Glutamatergic neuron (in vitro differentiated cells): ENCODE measurements around the gene OBP2B. TPM values are rescaled to one million over a fixed set of nuclear protein-coding genes. Genes with fewer than 3 reads are reported as not detected.
"Not testable (repeated sequence)": the region's sequence is repeated elsewhere in the genome, so short reads cannot be mapped to it uniquely, and the experiment has no call there.

Experiments
- DNase-seq: peaks from one replicate; pipeline ENCODE4 v3.0.0; 2022
- H3K27ac Mint-ChIP-seq: one replicate; pipeline ENCODE4 v1.8.0; 2020; ENCODE audit warnings: mild to moderate bottlenecking, mixed read lengths, inconsistent platforms; ENCODE audit not compliant: unreplicated experiment
- H3K27me3 Mint-ChIP-seq: one replicate; pipeline ENCODE4 v1.8.0; 2020; ENCODE audit warnings: mild to moderate bottlenecking, moderate library complexity, mixed read lengths, inconsistent platforms; ENCODE audit not compliant: unreplicated experiment
- H3K36me3 Mint-ChIP-seq: one replicate; pipeline ENCODE4 v1.8.0; 2020; ENCODE audit warnings: mild to moderate bottlenecking, mixed read lengths, inconsistent platforms; ENCODE audit not compliant: unreplicated experiment
- H3K4me1 Mint-ChIP-seq: one replicate; pipeline ENCODE4 v1.8.0; 2020; ENCODE audit warnings: mild to moderate bottlenecking, low read depth, mixed read lengths, inconsistent platforms; ENCODE audit not compliant: unreplicated experiment
- H3K4me3 Mint-ChIP-seq: one replicate; pipeline ENCODE4 v1.8.0; 2020; ENCODE audit warnings: mild to moderate bottlenecking, mixed read lengths, inconsistent platforms; ENCODE audit not compliant: unreplicated experiment
- H3K9me3 Mint-ChIP-seq: one replicate; pipeline ENCODE4 v1.8.0; 2020; ENCODE audit warnings: mild to moderate bottlenecking, moderate library complexity, mixed read lengths, inconsistent platforms; ENCODE audit not compliant: unreplicated experiment
- long read RNA-seq: library from polyadenylated mRNA; unstranded; transcript quantifications from one replicate; pipeline ENCODE4 v2.0.0, GENCODE V29; 2020; ENCODE audit not compliant: unreplicated experiment
- total RNA-seq: library from RNA; stranded (reverse); fragmentation: NEBNext Ultra II Directional; extraction: Animal tissue kit (Norgen Biotek cat#: 25700); gene quantifications from one replicate; pipeline ENCODE4 v1.2.1, GENCODE V29; 2021; ENCODE audit not compliant: unreplicated experiment
- TF ChIP-seq, protein P1 (sequence below): fragments of 200-600 bp; sonication (generic); IDR thresholded peaks from one replicate; pipeline ENCODE4 v1.5.0; 2021; ENCODE audit not compliant: partially characterized antibody, unreplicated experiment

The OBP2B gene, protein sequence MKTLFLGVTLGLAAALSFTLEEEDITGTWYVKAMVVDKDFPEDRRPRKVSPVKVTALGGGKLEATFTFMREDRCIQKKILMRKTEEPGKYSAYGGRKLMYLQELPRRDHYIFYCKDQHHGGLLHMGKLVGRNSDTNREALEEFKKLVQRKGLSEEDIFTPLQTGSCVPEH
- not detected for total RNA-seq
- long read RNA-seq, result 0 reads

DNA sequence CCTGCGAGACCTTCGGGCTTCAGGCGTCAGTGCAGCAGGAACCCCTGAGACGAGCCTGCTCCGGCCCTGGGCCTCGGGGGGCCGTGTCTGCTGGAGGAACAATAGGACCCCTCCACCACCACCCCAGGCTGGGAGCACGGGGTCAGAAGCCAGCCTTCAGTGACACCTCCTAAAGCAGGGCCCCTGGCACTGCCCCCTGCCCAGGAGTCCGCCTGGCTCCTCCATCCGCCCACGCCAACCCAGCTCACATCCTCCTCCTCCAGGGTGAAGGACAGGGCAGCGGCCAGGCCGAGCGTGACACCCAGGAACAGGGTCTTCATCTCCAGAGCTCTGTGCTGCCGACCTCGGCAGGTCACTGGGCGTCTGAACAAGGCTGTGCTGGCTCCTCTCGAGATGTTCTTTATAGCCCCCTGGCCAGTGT is at the start of gene OBP2B:
OBP2B (minus strand) TSS at position 371 of the 421 bp plus-strand sequence; CDS start at position 320, 51 bp downstream.
- H3K36me3 Mint-ChIP-seq, DNase-seq, H3K27me3 Mint-ChIP-seq, H3K27ac Mint-ChIP-seq, H3K4me3 Mint-ChIP-seq, H3K4me1 Mint-ChIP-seq: not testable (repeated sequence)
- H3K9me3 Mint-ChIP-seq, result peaks cover 10% of the 10 kb centered on the region

DNA sequence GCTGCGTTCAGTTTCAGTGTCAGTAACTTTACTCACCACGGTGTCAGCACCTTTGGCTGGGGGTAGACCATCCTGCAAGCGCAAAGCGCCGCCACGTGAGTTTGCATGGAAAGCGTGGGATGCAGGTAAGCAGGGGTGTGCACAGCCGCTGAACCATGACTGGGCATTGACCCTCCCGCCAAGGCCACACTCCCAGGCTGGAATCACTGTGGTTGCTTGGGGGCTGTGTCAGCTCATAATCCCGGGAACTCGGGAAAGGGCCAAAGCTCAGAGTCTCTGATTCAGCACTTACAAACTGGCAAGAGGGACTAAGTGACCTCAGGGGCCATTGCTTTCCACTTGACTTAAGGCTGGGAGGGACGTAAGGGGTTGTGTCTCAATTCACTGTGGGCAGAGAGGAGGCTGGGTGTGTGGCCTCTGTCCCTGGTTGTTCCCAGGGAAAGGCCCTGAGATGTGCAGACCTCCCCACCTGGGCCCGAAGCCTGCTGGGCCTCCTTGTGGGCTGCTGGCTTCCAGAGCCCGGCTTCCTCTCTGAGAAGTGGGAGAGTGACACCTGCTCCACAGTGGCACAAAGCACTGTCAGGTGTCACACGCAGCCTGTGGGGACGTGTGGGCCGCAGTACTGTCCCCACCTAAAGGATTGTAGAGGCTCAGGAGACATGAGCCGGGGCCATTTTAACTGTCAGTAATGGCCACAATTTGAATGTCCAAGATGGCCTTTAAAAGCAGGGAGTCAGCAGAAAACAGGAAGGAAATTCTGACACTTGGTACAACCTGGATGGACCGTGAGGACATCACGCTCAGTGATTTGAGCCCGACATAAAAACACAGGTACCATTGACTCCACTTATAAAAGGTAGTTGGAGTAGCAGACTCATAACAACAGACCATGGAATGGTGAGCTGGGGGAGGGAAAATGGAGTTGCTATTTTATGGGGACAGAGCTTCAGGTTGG is 49.3 kb upstream of the OBP2B start:
- Mint-ChIP-seq H3K27me3 (peaks cover 4% of the 10 kb centered on the region), H3K4me1 (no peaks in the 10 kb centered on the region), H3K9me3 (no peaks in the 10 kb centered on the region), H3K27ac (no peak overlapping the region), H3K4me3 (no peak overlapping the region), H3K36me3 (peaks cover 5% of the 10 kb centered on the region)
- DNase-seq, result no peak
- TF ChIP-seq, protein P1, sequence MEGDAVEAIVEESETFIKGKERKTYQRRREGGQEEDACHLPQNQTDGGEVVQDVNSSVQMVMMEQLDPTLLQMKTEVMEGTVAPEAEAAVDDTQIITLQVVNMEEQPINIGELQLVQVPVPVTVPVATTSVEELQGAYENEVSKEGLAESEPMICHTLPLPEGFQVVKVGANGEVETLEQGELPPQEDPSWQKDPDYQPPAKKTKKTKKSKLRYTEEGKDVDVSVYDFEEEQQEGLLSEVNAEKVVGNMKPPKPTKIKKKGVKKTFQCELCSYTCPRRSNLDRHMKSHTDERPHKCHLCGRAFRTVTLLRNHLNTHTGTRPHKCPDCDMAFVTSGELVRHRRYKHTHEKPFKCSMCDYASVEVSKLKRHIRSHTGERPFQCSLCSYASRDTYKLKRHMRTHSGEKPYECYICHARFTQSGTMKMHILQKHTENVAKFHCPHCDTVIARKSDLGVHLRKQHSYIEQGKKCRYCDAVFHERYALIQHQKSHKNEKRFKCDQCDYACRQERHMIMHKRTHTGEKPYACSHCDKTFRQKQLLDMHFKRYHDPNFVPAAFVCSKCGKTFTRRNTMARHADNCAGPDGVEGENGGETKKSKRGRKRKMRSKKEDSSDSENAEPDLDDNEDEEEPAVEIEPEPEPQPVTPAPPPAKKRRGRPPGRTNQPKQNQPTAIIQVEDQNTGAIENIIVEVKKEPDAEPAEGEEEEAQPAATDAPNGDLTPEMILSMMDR, result no peak

DNA sequence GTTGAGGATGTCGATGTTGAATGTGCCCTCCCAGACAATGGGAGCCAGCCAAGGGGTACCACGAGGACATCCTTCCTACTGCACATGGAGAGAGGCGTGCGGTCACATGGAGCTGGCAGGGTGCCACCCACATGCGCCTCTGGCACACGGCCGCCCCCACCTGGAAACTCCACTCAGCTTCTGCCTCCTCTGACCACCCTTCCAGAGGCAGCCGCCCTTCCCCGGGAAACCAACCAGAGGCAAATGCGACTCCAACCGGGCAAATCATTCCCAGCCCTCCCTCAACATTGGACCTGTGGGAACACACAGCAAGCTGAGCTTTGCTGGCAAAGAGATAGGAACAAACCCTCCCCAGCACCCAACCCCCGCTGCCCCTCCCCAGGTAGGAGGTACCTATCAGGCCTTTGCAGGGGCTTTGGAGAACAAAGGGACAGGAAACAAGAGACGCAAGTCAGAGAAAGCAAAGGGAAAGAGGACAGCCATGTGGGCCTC is 48.5 kb upstream of the OBP2B start:
- no peak overlapping the region for H3K27ac Mint-ChIP-seq
- no peak for DNase-seq
- H3K9me3 Mint-ChIP-seq, result no peaks in the 10 kb centered on the region
- H3K36me3 Mint-ChIP-seq, result peaks cover 5% of the 10 kb centered on the region
- H3K27me3 Mint-ChIP-seq, result peaks cover 4% of the 10 kb centered on the region
- TF ChIP-seq, protein P1, result no peak
- H3K4me3 Mint-ChIP-seq, result no peak overlapping the region
- no peaks in the 10 kb centered on the region for H3K4me1 Mint-ChIP-seq

DNA sequence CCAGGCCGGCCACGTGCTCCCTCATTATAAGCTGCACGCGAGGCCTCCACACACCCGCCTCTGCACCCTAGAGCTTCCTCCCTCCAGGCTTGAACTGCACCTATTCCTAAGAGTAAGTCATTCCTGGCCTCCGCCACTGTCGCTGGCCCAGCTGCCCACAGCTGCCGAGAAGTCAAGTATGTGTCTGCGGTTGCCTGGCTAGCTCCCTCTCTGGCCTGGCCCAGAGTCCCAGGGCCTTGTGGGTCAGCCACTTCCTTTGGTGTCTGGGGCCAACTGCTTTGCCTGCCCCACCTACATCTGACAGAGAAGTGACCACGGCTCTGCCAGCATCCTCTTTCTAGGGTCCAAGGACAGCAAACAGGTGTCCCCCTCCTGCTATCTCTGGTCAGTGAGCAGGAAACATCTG is 47.6 kb upstream of the OBP2B start:
- Mint-ChIP-seq H3K4me1 (no peaks in the 10 kb centered on the region), H3K27ac (no peak overlapping the region), H3K4me3 (no peak overlapping the region), H3K36me3 (peaks cover 5% of the 10 kb centered on the region), H3K27me3 (peaks cover 3% of the 10 kb centered on the region), H3K9me3 (no peaks in the 10 kb centered on the region)
- DNase-seq, result no peak
- TF ChIP-seq, protein P1, result no peak

DNA sequence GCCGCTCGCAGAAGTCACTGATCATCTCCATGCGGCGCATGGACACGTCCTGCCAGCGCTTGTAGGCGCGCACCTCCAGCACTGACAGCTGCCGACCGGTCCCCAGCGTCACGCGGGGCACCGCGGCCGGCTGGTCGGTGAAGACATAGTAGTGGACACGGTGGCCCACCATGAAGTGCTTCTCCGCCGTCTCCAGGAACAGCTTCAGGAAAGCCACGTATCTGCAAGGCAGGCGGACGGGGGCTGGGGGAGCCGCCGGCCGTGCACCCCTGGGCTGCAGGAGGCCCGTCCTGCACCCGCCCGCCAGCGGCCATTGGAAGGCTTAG is 47.0 kb upstream of the OBP2B start:
- no peak overlapping the region for H3K4me3 Mint-ChIP-seq
- H3K4me1 Mint-ChIP-seq, result no peaks in the 10 kb centered on the region

More for the DNA sequence above, 47.0 kb upstream of the OBP2B start:
- Mint-ChIP-seq H3K27me3 (peaks cover 3% of the 10 kb centered on the region), H3K9me3 (no peaks in the 10 kb centered on the region), H3K27ac (no peak overlapping the region), H3K36me3 (peaks cover 5% of the 10 kb centered on the region)
- no peak for DNase-seq
- TF ChIP-seq, protein P1, result no peak
